Fibroblast of skin of scalp (primary cell): Measurements from ENCODE around the gene TMEM52.

Experiments used
- DNase-seq: peaks from one replicate; pipeline ENCODE4 v3.0.0-alpha.2; 2013

The TMEM52 gene

GRCh38 chr1:1926346-1926811, 7.3 kb upstream of the TMEM52 start:
- DNase-seq: no peak

GRCh38 chr1:1925437-1926345, 6.6 kb upstream of the TMEM52 start:
- no peak for DNase-seq

GRCh38 chr1:1924849-1925248, 5.8 kb upstream of the TMEM52 start:
- DNase-seq: no peak

- DNase-seq: no peak
These were observed 5.3 kb upstream of the TMEM52 start for GRCh38 chr1:1924386-1924785.

- DNase-seq: no peak
These were observed 4.1 kb upstream of the TMEM52 start for GRCh38 chr1:1922956-1923833.

- DNase-seq: no peak
These were observed 3.5 kb upstream of the TMEM52 start for GRCh38 chr1:1922702-1922955.

- no peak for DNase-seq
These were observed 3.0 kb upstream of the TMEM52 start for GRCh38 chr1:1921901-1922701.

GRCh38 chr1:1921459-1921862, 2.4 kb upstream of the TMEM52 start:
- DNase-seq: no peak

GRCh38 chr1:1920608-1921458, 1.8 kb upstream of the TMEM52 start:
- DNase-seq: no peak

- DNase-seq: no peak
These were observed 1.1 kb upstream of the TMEM52 start for GRCh38 chr1:1920057-1920607.

GRCh38 chr1:1919304-1920056, 401 bp upstream of the TMEM52 start:
- DNase-seq: peak; percentile 96

- DNase-seq: no peak
These were observed 831 bp downstream of the TMEM52 start for GRCh38 chr1:1917995-1918900.

GRCh38 chr1:1917304-1917976, 1.6 kb downstream of the TMEM52 start:
- DNase-seq: no peak

- no peak for DNase-seq
These were observed 2.2 kb downstream of the TMEM52 start for GRCh38 chr1:1916851-1917251.

- DNase-seq: no peak
These were observed 2.9 kb downstream of the TMEM52 start for GRCh38 chr1:1915911-1916840.

- DNase-seq: no peak
These were observed 3.9 kb downstream of the TMEM52 start, which contains the start of gene CALML6 for GRCh38 chr1:1914971-1915692. Gene CALML6 (plus strand): TSS chr1:1915260. CDS start chr1:1915281, 21 bp downstream.
